Femur (tissue), 1 donor: ENCODE data around the gene XIRP1.

ENCODE experiments used
- DNase-seq: peaks from one replicate; pipeline ENCODE4 v3.0.0-alpha.2; 2017

Gene XIRP1

GRCh38 chr3:39166134-39166710 is 26.2 kb downstream of the XIRP1 start:
- DNase-seq, result peak; percentile 24

- no peak for DNase-seq
Measured at GRCh38 chr3:39165518-39165917, 26.9 kb downstream of the XIRP1 start.

- no peak for DNase-seq
Measured at GRCh38 chr3:39164414-39164813, 28.0 kb downstream of the XIRP1 start.

GRCh38 chr3:39158148-39158715 is 34.2 kb downstream of the XIRP1 start:
- no peak for DNase-seq

- DNase-seq, result no peak
Measured at GRCh38 chr3:39157359-39157758, 35.0 kb downstream of the XIRP1 start.

GRCh38 chr3:39156421-39156820 is 36.0 kb downstream of the XIRP1 start:
- no peak for DNase-seq

GRCh38 chr3:39154280-39155021 is 37.9 kb downstream of the XIRP1 start:
- no peak for DNase-seq

GRCh38 chr3:39153977-39154279 is 38.5 kb downstream of the XIRP1 start:
- DNase-seq, result no peak

GRCh38 chr3:39150803-39151631 is 41.4 kb downstream of the XIRP1 start:
- peak; percentile 90 for DNase-seq

GRCh38 chr3:39150148-39150802 is 42.1 kb downstream of the XIRP1 start:
- peak; percentile 45 for DNase-seq

GRCh38 chr3:39149498-39150147 is 42.8 kb downstream of the XIRP1 start:
- no peak for DNase-seq

GRCh38 chr3:39149059-39149455 is 43.3 kb downstream of the XIRP1 start:
- DNase-seq, result no peak

- DNase-seq, result no peak
Measured at GRCh38 chr3:39148435-39149058, 43.8 kb downstream of the XIRP1 start.

GRCh38 chr3:39147711-39148434 is 44.5 kb downstream of the XIRP1 start:
- peak; percentile 64 for DNase-seq

- peak; percentile 85 for DNase-seq
Measured at GRCh38 chr3:39146611-39147591, 45.5 kb downstream of the XIRP1 start.

GRCh38 chr3:39146083-39146501 is 46.3 kb downstream of the XIRP1 start:
- DNase-seq, result no peak

- DNase-seq, result no peak
Measured at GRCh38 chr3:39144748-39145380, 47.5 kb downstream of the XIRP1 start.

GRCh38 chr3:39144095-39144747 is 48.2 kb downstream of the XIRP1 start:
- no peak for DNase-seq
